Activated T-cell treated with anti-CD3 and anti-CD28 coated beads, Interleukin-2, amount 50 U/mL, for 4 hours (primary cell): ENCODE measurements around the gene CHKB. TPM values are rescaled to one million over a fixed set of nuclear protein-coding genes. Genes with fewer than 3 reads are reported as not detected.

Source experiments
- ATAC-seq, 2 donors: fragments of 200-7000 bp; cut with Tn5 transposase; one replicate each; pipeline ENCODE4 v1.10.0; 2021
- DNase-seq: peaks from one replicate; pipeline ENCODE4 v3.0.0-alpha.2; 2020
- H3K27me3 Mint-ChIP-seq: one replicate; pipeline ENCODE4 v1.8.0; 2021; ENCODE audit warnings: low read depth, mixed read lengths
- H3K36me3 Mint-ChIP-seq: one replicate; pipeline ENCODE4 v1.8.0; 2022; ENCODE audit warnings: mixed read lengths; ENCODE audit not compliant: insufficient read depth
- H3K4me1 Mint-ChIP-seq: one replicate; pipeline ENCODE4 v1.8.0; 2021; ENCODE audit warnings: low read depth, mixed read lengths
- H3K4me3 Mint-ChIP-seq: one replicate; pipeline ENCODE4 v1.8.0; 2021; ENCODE audit warnings: mild to moderate bottlenecking, moderate library complexity, mixed read lengths
- H3K9me3 Mint-ChIP-seq: one replicate; pipeline ENCODE4 v1.8.0; 2021; ENCODE audit warnings: mixed read lengths
- total RNA-seq, 3 donors: library from RNA; stranded (reverse); gene quantifications; one replicate each; pipeline ENCODE4 v1.2.1, GENCODE V29; 2021

CHKB gene
- 10 to 100 TPM; 56.1 to 63.2 (median 60.7) TPM for total RNA-seq

GRCh38 chr22:50582493-50583293 lies at the start of gene CHKB:
TSS of gene CHKB (minus strand) at chr22:50582849. CDS start at chr22:50582781, 68 bp downstream.
- H3K4me1 Mint-ChIP-seq = peaks cover 17% of the 10 kb centered on the region
- H3K27me3 Mint-ChIP-seq = no peaks in the 10 kb centered on the region
- H3K9me3 Mint-ChIP-seq = no peaks in the 10 kb centered on the region
- H3K4me3 Mint-ChIP-seq = peak within 1 kb of the TSS; percentile 88
- DNase-seq = peak; percentile 96
- H3K36me3 Mint-ChIP-seq = peaks cover 5% of the 10 kb centered on the region
- ATAC-seq = peak; percentile 96

- Mint-ChIP-seq H3K27me3 (no peaks in the 10 kb centered on the region), H3K36me3 (no peaks in the 10 kb centered on the region), H3K4me1 (peaks cover 21% of the 10 kb centered on the region), H3K4me3 (no peak overlapping the region), H3K9me3 (no peaks in the 10 kb centered on the region)
- ATAC-seq = no peak
- DNase-seq = no peak
Measured at GRCh38 chr22:50630376-50630775, 47.7 kb upstream of the CHKB start.

DNA sequence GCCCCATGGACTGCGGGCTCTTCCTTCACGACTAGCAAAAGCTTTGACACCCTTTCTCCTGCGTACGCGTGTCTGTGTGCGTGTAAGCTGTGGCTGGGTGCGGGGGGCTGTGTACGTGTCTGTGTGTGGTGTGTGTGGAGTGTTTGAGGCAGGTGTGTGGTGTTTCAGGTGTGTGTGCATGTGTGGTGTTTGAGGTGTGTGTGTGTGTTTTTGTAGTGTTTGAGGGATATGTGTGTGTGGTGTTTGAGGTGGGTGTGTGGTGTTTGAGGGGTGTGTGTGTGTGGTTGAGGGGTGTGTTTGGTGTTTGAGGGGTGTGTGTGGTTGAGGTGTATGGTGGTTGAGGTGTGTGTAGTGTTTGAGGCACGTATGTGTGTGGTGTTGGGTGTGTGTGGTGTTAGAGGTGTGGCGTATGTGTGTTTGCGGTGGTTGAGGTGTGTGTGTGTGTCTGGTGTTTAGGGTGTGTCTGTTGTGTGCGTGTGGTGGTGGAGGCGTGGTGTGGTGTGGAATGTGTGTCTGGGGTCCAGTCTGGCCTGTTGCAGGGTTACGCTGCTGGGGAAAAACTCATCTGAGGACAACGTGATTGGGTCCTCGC lies 46.0 kb upstream of the CHKB start:
- Mint-ChIP-seq H3K4me3 (peak overlapping the region; percentile 91), H3K9me3 (no peaks in the 10 kb centered on the region), H3K27me3 (no peaks in the 10 kb centered on the region), H3K4me1 (peaks cover 21% of the 10 kb centered on the region), H3K36me3 (peaks cover 2% of the 10 kb centered on the region)
- DNase-seq = no peak
- ATAC-seq = peak; percentile 11 to 13

DNA sequence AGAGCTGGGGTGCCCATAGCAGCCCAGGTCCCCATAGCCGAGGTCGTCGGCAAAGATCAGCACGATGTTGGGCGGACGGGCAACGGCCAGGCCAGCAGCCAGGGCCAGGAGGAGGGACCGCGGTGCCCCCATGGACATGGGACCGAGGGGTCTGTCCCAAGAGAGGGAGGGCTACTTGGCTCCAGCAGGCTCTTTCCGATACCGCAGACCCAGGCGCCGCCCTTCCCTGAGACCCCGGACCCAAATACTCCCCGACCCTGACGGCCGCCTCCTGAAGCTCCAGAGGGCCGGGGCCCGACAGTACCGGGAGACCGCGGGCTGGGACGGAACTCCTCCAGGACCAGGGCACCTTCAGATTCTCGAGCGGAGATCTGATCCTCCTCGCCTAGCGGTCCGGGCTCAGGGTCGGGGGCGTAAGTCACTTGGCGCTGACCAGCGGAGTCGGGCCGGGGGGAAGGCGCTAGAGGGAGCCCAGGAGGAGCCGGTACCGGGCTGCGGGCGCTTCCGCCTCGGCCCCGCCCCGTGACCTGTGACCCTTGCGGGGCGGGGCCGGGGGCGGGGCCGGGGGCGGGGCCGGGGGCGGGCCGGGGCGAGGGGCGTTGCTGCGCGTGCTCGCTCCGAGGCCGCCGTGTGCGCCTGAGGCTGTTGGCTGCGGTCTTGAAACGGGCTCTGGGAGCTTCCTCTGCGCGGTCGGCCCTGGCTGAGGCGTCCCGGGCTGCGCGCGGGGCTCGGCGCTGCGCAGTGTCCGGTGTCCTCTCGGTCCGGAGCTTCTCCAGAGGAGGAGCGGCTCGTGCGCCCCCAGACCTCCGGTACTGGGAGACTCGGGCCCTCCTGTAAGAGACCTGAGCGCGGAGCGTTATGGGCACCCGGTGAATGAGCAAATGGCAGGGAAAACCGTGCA lies 45.2 kb upstream of the CHKB start, which contains the start of gene ARSA:
Gene ARSA (minus strand): TSS at position 511 of the 901 bp plus-strand sequence. CDS start 373 bp downstream, at position 138.
- peak; percentile 65 for DNase-seq
- Mint-ChIP-seq H3K4me1 (peaks cover 25% of the 10 kb centered on the region), H3K4me3 (peak within 1 kb of the TSS; percentile 91), H3K36me3 (peaks cover 2% of the 10 kb centered on the region), H3K9me3 (no peaks in the 10 kb centered on the region), H3K27me3 (no peaks in the 10 kb centered on the region)
- peak; percentile 94 to 95 for ATAC-seq

DNA sequence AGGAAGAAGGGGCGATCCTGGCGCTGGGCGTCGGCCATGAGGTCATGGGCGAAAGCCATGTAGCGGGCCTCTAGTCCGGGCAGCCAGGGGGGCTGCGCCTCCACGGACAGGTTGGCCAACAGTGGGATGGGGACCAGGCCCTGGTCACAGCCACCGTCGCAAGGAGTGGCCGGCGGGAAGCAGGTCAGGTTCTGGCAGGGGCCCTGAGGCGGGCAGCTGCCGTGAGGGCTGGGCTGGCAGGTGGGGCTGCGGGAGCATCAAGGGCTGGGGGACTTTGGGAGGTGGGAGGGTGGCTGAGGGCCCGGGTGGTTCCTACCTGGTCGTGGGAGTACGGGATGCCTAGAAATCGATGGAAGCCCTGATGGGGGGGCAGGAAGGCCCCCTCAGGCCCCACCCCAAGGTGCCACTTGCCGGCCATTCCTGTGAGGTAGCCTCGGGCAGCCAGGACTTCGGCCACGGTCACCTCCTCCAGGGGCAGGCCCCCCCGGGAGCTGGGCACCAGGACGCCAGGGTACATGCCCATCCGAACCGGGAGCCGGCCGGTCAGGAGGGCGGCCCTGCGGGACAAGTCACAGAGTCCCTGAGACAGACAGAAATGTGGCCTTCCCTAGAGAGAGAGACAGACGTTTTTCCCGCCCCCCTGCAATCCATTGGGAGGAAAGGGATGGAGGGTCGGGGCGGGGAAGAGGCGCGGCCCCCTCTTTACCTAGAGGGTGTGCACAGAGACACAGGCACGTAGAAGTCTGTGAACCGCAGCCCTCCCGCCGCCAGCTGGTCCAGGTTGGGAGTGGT lies 44.4 kb upstream of the CHKB start:
- Mint-ChIP-seq H3K4me1 (peaks cover 34% of the 10 kb centered on the region), H3K9me3 (no peaks in the 10 kb centered on the region), H3K27me3 (no peaks in the 10 kb centered on the region), H3K4me3 (peak overlapping the region; percentile 91), H3K36me3 (peaks cover 2% of the 10 kb centered on the region)
- DNase-seq = no peak
- peak in 1 of 2 donors; percentile 6 for ATAC-seq

- Mint-ChIP-seq H3K4me1 (peaks cover 40% of the 10 kb centered on the region), H3K4me3 (peak overlapping the region; percentile 77), H3K36me3 (peaks cover 2% of the 10 kb centered on the region), H3K9me3 (no peaks in the 10 kb centered on the region), H3K27me3 (no peaks in the 10 kb centered on the region)
- DNase-seq (no peak), ATAC-seq (no peak)
Measured at GRCh38 chr22:50626314-50626849, 43.7 kb upstream of the CHKB start.

DNA sequence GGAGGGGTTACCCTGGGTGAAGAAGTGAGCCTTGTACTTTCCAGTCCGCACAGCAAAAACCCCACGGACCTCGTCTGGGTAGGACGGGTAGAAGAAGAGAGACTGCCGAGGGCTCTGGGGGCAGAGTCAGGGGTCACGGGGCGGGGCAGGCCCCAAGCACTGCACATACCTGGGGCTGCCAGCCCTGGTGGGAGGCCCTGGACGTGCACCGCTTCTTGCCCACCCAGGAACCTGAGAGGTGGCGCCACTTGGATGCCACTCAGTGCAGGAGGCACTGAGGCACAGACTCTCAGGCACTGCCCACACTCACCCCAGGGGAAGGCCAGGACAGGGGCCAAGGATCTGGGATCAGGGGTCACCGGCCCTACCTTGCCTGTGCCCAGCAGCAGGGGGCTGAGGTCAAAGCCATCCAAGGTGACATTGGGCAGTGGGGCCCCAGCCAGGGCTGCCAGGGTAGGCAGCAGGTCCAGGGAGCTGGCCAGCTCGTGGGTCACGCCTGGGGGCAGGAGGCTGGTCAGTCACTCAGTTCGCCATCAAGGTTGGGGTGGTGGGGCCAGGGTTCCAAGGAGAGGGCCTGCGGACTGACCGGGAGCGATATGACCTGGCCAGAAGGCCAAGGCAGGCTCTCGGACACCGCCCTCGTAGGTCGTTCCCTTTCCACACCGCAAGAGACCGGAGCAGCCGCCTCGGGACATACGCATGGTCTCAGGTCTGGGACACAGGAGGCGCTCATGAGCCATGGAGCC lies 43.1 kb upstream of the CHKB start:
- peaks cover 47% of the 10 kb centered on the region for H3K4me1 Mint-ChIP-seq
- peaks cover 2% of the 10 kb centered on the region for H3K36me3 Mint-ChIP-seq
- no peak for DNase-seq
- no peaks in the 10 kb centered on the region for H3K27me3 Mint-ChIP-seq
- no peak overlapping the region for H3K4me3 Mint-ChIP-seq
- ATAC-seq = no peak
- H3K9me3 Mint-ChIP-seq = no peaks in the 10 kb centered on the region

DNA sequence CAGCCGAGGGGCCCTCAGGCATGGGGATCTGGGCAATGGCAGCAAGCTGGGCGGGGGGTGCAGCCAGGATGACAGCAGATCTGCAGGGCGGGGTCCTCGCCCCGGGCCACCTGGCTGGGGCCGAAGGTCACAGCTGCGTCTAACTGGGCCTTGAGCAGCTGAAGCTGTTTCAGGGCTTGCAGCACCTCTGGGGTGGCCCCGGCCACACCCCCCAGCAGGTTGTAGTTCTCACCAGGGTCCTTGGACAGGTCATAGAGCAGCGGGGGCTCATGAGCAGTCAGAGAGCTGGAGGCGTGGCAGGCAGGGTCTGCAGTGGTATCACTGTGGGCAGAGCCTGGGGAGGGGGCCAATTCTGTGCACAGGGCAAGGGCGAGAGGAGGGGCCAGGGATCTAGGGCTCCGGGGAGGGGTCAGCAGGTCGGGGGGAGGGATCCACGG lies 42.5 kb upstream of the CHKB start:
- peaks cover 2% of the 10 kb centered on the region for H3K36me3 Mint-ChIP-seq
- H3K4me1 Mint-ChIP-seq = peaks cover 51% of the 10 kb centered on the region
- no peak overlapping the region for H3K4me3 Mint-ChIP-seq
- ATAC-seq = no peak
- H3K9me3 Mint-ChIP-seq = no peaks in the 10 kb centered on the region
- no peaks in the 10 kb centered on the region for H3K27me3 Mint-ChIP-seq
- no peak for DNase-seq

DNA sequence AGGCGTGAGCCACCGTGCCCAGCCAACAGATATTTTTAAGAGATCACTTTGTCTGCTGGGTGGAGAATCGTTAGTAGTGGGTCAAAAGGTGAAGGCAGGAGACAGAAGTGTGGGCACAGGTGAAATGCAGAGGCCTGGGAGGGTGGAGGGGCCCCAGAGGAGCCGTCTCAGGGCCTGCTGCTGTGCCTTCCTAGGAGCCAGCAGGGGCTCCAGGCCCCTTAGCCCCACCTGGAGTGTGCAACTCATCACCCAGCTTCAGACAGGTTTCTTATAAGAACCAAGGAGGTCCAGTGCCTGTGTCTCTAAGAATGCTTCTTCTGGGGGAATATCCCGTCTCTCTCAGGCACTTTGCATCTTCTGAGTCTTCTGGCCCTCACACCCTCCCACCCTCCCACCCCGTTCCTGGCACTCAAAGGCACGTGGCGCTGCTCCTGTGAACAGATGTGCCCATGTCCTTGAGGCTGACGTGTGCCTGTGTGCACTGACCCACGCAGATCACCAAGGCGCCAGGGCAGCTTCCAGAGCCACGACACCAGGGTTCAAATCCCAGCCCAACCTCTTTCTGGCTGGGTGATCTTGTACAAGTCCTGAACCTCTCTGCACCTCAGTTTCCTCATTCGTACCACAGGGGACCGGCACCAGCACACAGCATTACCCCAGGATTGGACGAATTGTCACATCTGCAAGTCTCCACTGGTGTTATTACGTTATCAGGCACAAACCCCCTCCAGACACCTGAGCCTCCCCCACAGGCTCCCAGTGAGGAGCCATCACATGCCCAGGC lies 41.9 kb upstream of the CHKB start:
- H3K4me1 Mint-ChIP-seq = peaks cover 52% of the 10 kb centered on the region
- no peaks in the 10 kb centered on the region for H3K9me3 Mint-ChIP-seq
- H3K4me3 Mint-ChIP-seq = no peak overlapping the region
- ATAC-seq (no peak), DNase-seq (no peak)
- peaks cover 2% of the 10 kb centered on the region for H3K36me3 Mint-ChIP-seq
- H3K27me3 Mint-ChIP-seq = no peaks in the 10 kb centered on the region

DNA sequence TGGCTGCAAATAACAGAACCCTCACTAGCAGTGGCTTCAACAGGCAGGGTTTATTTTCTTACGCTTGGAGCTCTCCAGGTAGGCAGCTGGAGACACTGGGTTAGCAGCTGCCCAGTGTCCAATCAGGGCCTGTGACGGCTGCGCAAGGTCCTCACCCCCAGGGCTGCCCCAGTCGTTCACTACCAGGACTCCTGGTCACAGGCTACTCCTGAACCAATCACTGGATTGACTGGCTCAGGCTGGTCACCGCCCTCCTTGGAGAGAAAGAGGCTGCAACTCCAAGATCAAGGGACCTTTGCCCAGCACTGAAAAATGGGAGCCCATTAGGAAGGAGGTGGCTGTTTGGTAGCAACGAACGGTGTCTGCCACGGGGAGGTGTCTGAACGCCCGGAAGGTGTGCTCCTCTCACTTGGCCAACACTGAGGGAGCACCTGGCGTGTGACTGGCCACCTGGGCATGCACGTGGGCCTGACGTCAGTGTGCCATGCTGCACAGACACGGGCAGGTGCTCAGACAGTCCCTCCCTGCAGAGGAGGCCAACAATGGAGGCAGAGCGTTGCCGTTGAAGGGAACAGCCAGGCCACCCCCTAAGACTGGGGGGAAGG lies 40.2 kb upstream of the CHKB start:
- no peaks in the 10 kb centered on the region for H3K27me3 Mint-ChIP-seq
- no peak overlapping the region for H3K4me3 Mint-ChIP-seq
- ATAC-seq = no peak
- H3K4me1 Mint-ChIP-seq = peaks cover 40% of the 10 kb centered on the region
- no peak for DNase-seq
- H3K36me3 Mint-ChIP-seq = peaks cover 2% of the 10 kb centered on the region
- no peaks in the 10 kb centered on the region for H3K9me3 Mint-ChIP-seq

- DNase-seq (no peak), ATAC-seq (no peak)
- Mint-ChIP-seq H3K9me3 (no peaks in the 10 kb centered on the region), H3K27me3 (no peaks in the 10 kb centered on the region), H3K4me1 (peaks cover 40% of the 10 kb centered on the region), H3K36me3 (peaks cover 2% of the 10 kb centered on the region), H3K4me3 (peak overlapping the region; percentile 82)
Measured at GRCh38 chr22:50621948-50622722, 39.5 kb upstream of the CHKB start.
